HEK293 (cell line): ENCODE measurements around the gene VWA5B1.
A peak's percentile ranks its signal among the peaks of the same experiment; 100 is the strongest.

Experiments
- BCL11A ChIP-seq: fragments of 450-650 bp; formaldehyde crosslinking; IDR thresholded peaks from 2 replicates; pipeline ENCODE4 v1.5.1; 2016; ENCODE audit warnings: low read depth, missing biosample characterization, missing genetic modification characterization
- FEZF1 ChIP-seq: fragments of 450-650 bp; formaldehyde crosslinking; IDR thresholded peaks from 2 replicates; pipeline ENCODE4 v1.5.1; 2016; ENCODE audit warnings: missing biosample characterization, missing genetic modification characterization
- GLIS1 ChIP-seq: fragments of 450-650 bp; formaldehyde crosslinking; IDR thresholded peaks from 2 replicates; pipeline ENCODE4 v1.5.1; 2016; ENCODE audit warnings: missing biosample characterization, missing genetic modification characterization
- KLF9 ChIP-seq: fragments of 450-650 bp; formaldehyde crosslinking; IDR thresholded peaks from 2 replicates; pipeline ENCODE4 v1.5.1; 2016; ENCODE audit warnings: missing biosample characterization, missing genetic modification characterization, low read depth
- PRDM2 ChIP-seq: fragments of 450-650 bp; formaldehyde crosslinking; IDR thresholded peaks from 2 replicates; pipeline ENCODE4 v1.5.1; 2016; ENCODE audit warnings: missing biosample characterization, missing genetic modification characterization, borderline replicate concordance
- SP3 ChIP-seq: fragments of 450-650 bp; formaldehyde crosslinking; IDR thresholded peaks from 2 replicates; pipeline ENCODE4 v1.5.1; 2016; ENCODE audit warnings: missing biosample characterization, missing genetic modification characterization
- SP7 ChIP-seq: fragments of 450-650 bp; formaldehyde crosslinking; IDR thresholded peaks from 2 replicates; pipeline ENCODE4 v1.5.1; 2016; ENCODE audit warnings: missing biosample characterization, missing genetic modification characterization
- TCF7L2 ChIP-seq: IDR thresholded peaks from 2 replicates; pipeline ENCODE4 v1.6.1; 2011; ENCODE audit warnings: low read depth, mild to moderate bottlenecking, inconsistent platforms, low read length, moderate library complexity, borderline replicate concordance
- TRIM28 ChIP-seq: IDR thresholded peaks from 2 replicates; pipeline ENCODE4 v1.6.1; 2011; ENCODE audit warnings: low read length, control low read depth, borderline replicate concordance
- ZBTB20 ChIP-seq: fragments of 450-650 bp; formaldehyde crosslinking; IDR thresholded peaks from 2 replicates; pipeline ENCODE4 v1.5.1; 2016; ENCODE audit warnings: missing biosample characterization, missing genetic modification characterization
- ZBTB44 ChIP-seq: fragments of 450-650 bp; IDR thresholded peaks from 2 replicates; pipeline ENCODE4 v1.5.1; 2018; ENCODE audit warnings: missing biosample characterization, mild to moderate bottlenecking, missing genetic modification characterization
- ZIC2 ChIP-seq: fragments of 450-650 bp; formaldehyde crosslinking; IDR thresholded peaks from 2 replicates; pipeline ENCODE4 v1.5.1; 2016; ENCODE audit warnings: missing biosample characterization, missing genetic modification characterization
- ZNF112 ChIP-seq: fragments of 450-650 bp; formaldehyde crosslinking; IDR thresholded peaks from 2 replicates; pipeline ENCODE4 v1.5.0; 2017; ENCODE audit warnings: missing biosample characterization, missing genetic modification characterization
- ZNF121 ChIP-seq: fragments of 450-650 bp; formaldehyde crosslinking; IDR thresholded peaks from 2 replicates; pipeline ENCODE4 v1.5.1; 2016; ENCODE audit warnings: missing biosample characterization, missing genetic modification characterization
- ZNF175 ChIP-seq: fragments of 450-650 bp; formaldehyde crosslinking; IDR thresholded peaks from 2 replicates; pipeline ENCODE4 v1.5.1; 2016; ENCODE audit warnings: missing biosample characterization, missing genetic modification characterization
- ZNF24 ChIP-seq: fragments of 450-650 bp; formaldehyde crosslinking; IDR thresholded peaks from 2 replicates; pipeline ENCODE4 v1.5.1; 2016; ENCODE audit warnings: missing biosample characterization, missing genetic modification characterization
- ZNF335 ChIP-seq: fragments of 450-650 bp; formaldehyde crosslinking; conservative IDR thresholded peaks from 2 replicates; pipeline ENCODE4 v1.5.1; 2016; ENCODE audit warnings: missing biosample characterization, missing genetic modification characterization
- ZNF341 ChIP-seq: fragments of 450-650 bp; formaldehyde crosslinking; IDR thresholded peaks from 2 replicates; pipeline ENCODE4; 2016; ENCODE audit warnings: low read depth, missing biosample characterization, missing genetic modification characterization
- ZNF366 ChIP-seq: fragments of 450-650 bp; formaldehyde crosslinking; conservative IDR thresholded peaks from 2 replicates; pipeline ENCODE4 v1.5.1; 2016; ENCODE audit warnings: missing biosample characterization, missing genetic modification characterization
- ZNF423 ChIP-seq: fragments of 450-650 bp; formaldehyde crosslinking; IDR thresholded peaks from 2 replicates; pipeline ENCODE4 v1.5.1; 2016; ENCODE audit warnings: missing biosample characterization, missing genetic modification characterization
- ZNF488 ChIP-seq: fragments of 450-650 bp; formaldehyde crosslinking; IDR thresholded peaks from 2 replicates; pipeline ENCODE4 v1.5.1; 2016; ENCODE audit warnings: missing biosample characterization, missing genetic modification characterization
- ZNF558 ChIP-seq: fragments of 450-650 bp; formaldehyde crosslinking; IDR thresholded peaks from 2 replicates; pipeline ENCODE4 v1.5.1; 2016; ENCODE audit warnings: missing biosample characterization, missing genetic modification characterization
- ZNF561 ChIP-seq: fragments of 450-650 bp; IDR thresholded peaks from 2 replicates; pipeline ENCODE4 v1.5.1; 2018; ENCODE audit warnings: missing biosample characterization, missing genetic modification characterization, borderline replicate concordance
- ZNF600 ChIP-seq: fragments of 450-650 bp; formaldehyde crosslinking; IDR thresholded peaks from 2 replicates; pipeline ENCODE4 v1.5.1; 2016; ENCODE audit warnings: missing biosample characterization, missing genetic modification characterization
- ZNF639 ChIP-seq: fragments of 450-650 bp; formaldehyde crosslinking; IDR thresholded peaks from 2 replicates; pipeline ENCODE4 v1.5.1; 2016; ENCODE audit warnings: missing biosample characterization, missing genetic modification characterization
- ZNF660 ChIP-seq: fragments of 450-650 bp; IDR thresholded peaks from 2 replicates; pipeline ENCODE4 v1.5.1; 2018; ENCODE audit warnings: missing biosample characterization, mild to moderate bottlenecking, missing genetic modification characterization
- ZNF843 ChIP-seq: fragments of 450-650 bp; formaldehyde crosslinking; IDR thresholded peaks from 2 replicates; pipeline ENCODE4 v1.5.1; 2016; ENCODE audit warnings: missing biosample characterization, missing genetic modification characterization
- TF ChIP-seq, protein P1 (sequence below): fragments of 450-650 bp; formaldehyde crosslinking; IDR thresholded peaks from 2 replicates; pipeline ENCODE4 v1.5.1; 2016; ENCODE audit warnings: missing biosample characterization, missing genetic modification characterization

The VWA5B1 gene

DNA sequence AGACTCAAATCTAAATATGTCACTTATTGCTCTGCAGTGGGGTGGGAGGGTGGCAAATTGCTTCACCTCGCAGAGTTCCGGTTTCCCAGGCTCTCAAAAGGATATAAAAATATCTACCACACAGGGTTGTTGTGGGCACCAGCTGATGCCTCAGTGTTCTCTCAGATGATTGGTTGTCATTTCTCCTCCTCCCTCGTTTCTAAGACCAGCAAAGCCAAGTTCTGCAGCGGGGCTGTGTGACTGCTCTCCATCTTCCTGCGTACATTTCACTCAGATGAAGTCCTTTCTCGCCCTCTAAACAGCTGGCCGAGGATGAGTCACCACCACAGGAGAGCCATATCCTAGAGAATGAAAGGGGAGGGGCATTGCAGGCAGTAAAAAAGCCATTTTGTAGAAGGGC lies 35.0 kb upstream of the VWA5B1 start (continued):
- TF ChIP-seq ZBTB20 (tag by site-specific recombination): peak; percentile 24; the same call in 1 of the 2 replicates
- peak; percentile 40; the same call in 1 of the 2 replicates for TF ChIP-seq ZNF341 (tag by site-specific recombination)
- TF ChIP-seq BCL11A (tag by site-specific recombination): no peak
- TF ChIP-seq SP7 (tag by site-specific recombination): 0 out of 2 replicates have a peak, but pooled peaks have one; percentile 46
- no peak for TF ChIP-seq ZNF112 (tag by site-specific recombination)
- TF ChIP-seq ZIC2 (tag by site-specific recombination): peak; percentile 28; the same call in 1 of the 2 replicates
- peak; percentile 87 for TF ChIP-seq ZNF600 (tag by site-specific recombination)
- peak; percentile 33 for TF ChIP-seq ZNF660 (tag by site-specific recombination)
- no peak for TF ChIP-seq ZBTB44 (tag by site-specific recombination)
- TF ChIP-seq ZNF488 (tag by site-specific recombination): no peak
- TF ChIP-seq, protein P1, sequence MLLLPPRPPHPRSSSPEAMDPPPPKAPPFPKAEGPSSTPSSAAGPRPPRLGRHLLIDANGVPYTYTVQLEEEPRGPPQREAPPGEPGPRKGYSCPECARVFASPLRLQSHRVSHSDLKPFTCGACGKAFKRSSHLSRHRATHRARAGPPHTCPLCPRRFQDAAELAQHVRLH: no peak
- TF ChIP-seq TRIM28: peak; percentile 27; the same call in 1 of the 2 replicates
- TF ChIP-seq ZNF366 (tag by site-specific recombination): peak; percentile 82
- TF ChIP-seq ZNF335: peak; percentile 10; the same call in 1 of the 2 replicates
- TF ChIP-seq ZNF639 (tag by site-specific recombination): peak; percentile 24; the same call in 1 of the 2 replicates
- no peak for TF ChIP-seq ZNF843 (tag by site-specific recombination)
- TF ChIP-seq ZNF175 (tag by site-specific recombination): no peak
- peak; percentile 62; the same call in 1 of the 2 replicates for TF ChIP-seq GLIS1 (tag by site-specific recombination)
- TF ChIP-seq PRDM2 (tag by site-specific recombination): no peak
- 0 out of 2 replicates have a peak, but pooled peaks have one; percentile 13 for TF ChIP-seq SP3 (tag by site-specific recombination)
- peak; percentile 46; the same call in 1 of the 2 replicates for TF ChIP-seq ZNF558 (tag by site-specific recombination)
- TF ChIP-seq ZNF423 (tag by site-specific recombination): no peak
- TF ChIP-seq ZNF24 (tag by site-specific recombination): 0 out of 2 replicates have a peak, but pooled peaks have one; percentile 19
- no peak for TF ChIP-seq FEZF1 (tag by site-specific recombination)
- TF ChIP-seq KLF9 (tag by site-specific recombination): 0 out of 2 replicates have a peak, but pooled peaks have one; percentile 40
- no peak for TF ChIP-seq TCF7L2
- TF ChIP-seq ZNF121: no peak
- no peak for TF ChIP-seq ZNF561 (tag by site-specific recombination)
